Breast epithelium (tissue), 4 donors: ENCODE results near the gene VIM. TPM values are rescaled to one million over a fixed set of nuclear protein-coding genes. Genes with fewer than 3 reads are reported as not detected.

ENCODE experiments used
- DNase-seq, 2 donors: peaks; one replicate each; pipeline ENCODE4 v3.0.0-alpha.2; 2019; ENCODE audit warnings: low spot score in 2 of 2
- H3K27ac ChIP-seq, 2 donors: fragments of 200-600 bp; sonication (generic) in 1 of 2; one replicate each; pipeline ENCODE4 v1.5.1; 2016 to 2019; ENCODE audit warnings: mild to moderate bottlenecking in 1 of 2
- H3K27me3 ChIP-seq, 2 donors: fragments of 200-600 bp; sonication (generic) in 1 of 2; one replicate each; pipeline versions ENCODE4 v1.5.1 to v1.6.0; 2017 to 2019; ENCODE audit warnings: control low read depth in 1 of 2, mild to moderate bottlenecking in 1 of 2
- H3K36me3 ChIP-seq: fragments of 200-600 bp; one replicate; pipeline ENCODE4 v1.5.1; 2019
- H3K4me1 ChIP-seq, 2 donors: fragments of 200-600 bp; sonication (generic); one replicate each; pipeline ENCODE4 v1.5.1; 2016 to 2019; ENCODE audit warnings: control low read depth in 1 of 2
- H3K4me3 ChIP-seq, 3 donors: fragments of 200-600 bp; sonication (generic); 1 replicate in 2 of 3; 2 replicates in 1 of 3; pipeline ENCODE4 v1.5.1; 2016 to 2019; ENCODE audit warnings: mild to moderate bottlenecking in 3 of 3, moderate library complexity in 2 of 3
- H3K9me3 ChIP-seq, 2 donors: fragments of 200-600 bp; sonication (generic) in 1 of 2; one replicate each; pipeline ENCODE4 v1.5.1; 2016 to 2019; ENCODE audit warnings: control low read depth in 1 of 2
- POLR2A ChIP-seq: fragments of 450-650 bp; IDR thresholded peaks from one replicate; pipeline ENCODE4 v1.6.1; 2016; ENCODE audit warnings: antibody characterized with exemption, mild to moderate bottlenecking, moderate library complexity
- POLR2AphosphoS5 ChIP-seq, 3 donors: sonication (generic); formaldehyde crosslinking; IDR thresholded peaks; one replicate each; pipeline ENCODE4 v1.6.1; 2017; ENCODE audit warnings: antibody characterized with exemption in 3 of 3
- intact Hi-C: fragments of 100-400 bp; cut with DNase I; formaldehyde crosslinking; loops from one replicate; pipeline ENCODE4 v1.15.1; 2023; ENCODE audit warnings: low total_unique reads
- total RNA-seq, 3 donors: library from RNA; depleted of rRNA; stranded (reverse); fragments of >200 nt; gene quantifications; one replicate each; pipeline ENCODE4 v1.1.0, GENCODE V29; 2016
- TF ChIP-seq, protein P1 (sequence below), 3 donors: fragments of 450-650 bp; IDR thresholded peaks; one replicate each; pipeline ENCODE4 v1.5.1; 2016 to 2017; ENCODE audit warnings: antibody characterized with exemption in 3 of 3, mild to moderate bottlenecking in 3 of 3, moderate library complexity in 3 of 3

Gene VIM
- 1,000 to 10,000 TPM; 1,431 to 8,681 (median 2,067) TPM for total RNA-seq

DNA sequence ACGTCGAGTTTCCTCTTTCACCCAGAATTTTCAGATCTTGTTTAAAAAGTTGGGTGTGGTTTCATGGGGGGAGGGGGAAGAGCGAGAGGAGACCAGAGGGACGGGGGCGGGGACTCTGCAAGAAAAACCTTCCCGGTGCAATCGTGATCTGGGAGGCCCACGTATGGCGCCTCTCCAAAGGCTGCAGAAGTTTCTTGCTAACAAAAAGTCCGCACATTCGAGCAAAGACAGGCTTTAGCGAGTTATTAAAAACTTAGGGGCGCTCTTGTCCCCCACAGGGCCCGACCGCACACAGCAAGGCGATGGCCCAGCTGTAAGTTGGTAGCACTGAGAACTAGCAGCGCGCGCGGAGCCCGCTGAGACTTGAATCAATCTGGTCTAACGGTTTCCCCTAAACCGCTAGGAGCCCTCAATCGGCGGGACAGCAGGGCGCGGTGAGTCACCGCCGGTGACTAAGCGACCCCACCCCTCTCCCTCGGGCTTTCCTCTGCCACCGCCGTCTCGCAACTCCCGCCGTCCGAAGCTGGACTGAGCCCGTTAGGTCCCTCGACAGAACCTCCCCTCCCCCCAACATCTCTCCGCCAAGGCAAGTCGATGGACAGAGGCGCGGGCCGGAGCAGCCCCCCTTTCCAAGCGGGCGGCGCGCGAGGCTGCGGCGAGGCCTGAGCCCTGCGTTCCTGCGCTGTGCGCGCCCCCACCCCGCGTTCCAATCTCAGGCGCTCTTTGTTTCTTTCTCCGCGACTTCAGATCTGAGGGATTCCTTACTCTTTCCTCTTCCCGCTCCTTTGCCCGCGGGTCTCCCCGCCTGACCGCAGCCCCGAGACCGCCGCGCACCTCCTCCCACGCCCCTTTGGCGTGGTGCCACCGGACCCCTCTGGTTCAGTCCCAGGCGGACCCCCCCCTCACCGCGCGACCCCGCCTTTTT lies at the start of gene VIM:
Gene VIM, plus strand, starts transcription at position 151 of the 925 bp plus-strand sequence. CDS start 1,182 bp downstream, outside the sequence.
- H3K4me3 ChIP-seq = peak within 1 kb of the TSS; percentile 82 to 97 (median 90)
- intact Hi-C loops = no loop called here
- H3K9me3 ChIP-seq = no peaks in the 10 kb centered on the region
- TF ChIP-seq POLR2AphosphoS5 (IDR thresholded peaks at IDR 0.05) (peak in 2 of 3 donors; percentile 42 to 92), POLR2A (no peak)
- TF ChIP-seq, protein P1, sequence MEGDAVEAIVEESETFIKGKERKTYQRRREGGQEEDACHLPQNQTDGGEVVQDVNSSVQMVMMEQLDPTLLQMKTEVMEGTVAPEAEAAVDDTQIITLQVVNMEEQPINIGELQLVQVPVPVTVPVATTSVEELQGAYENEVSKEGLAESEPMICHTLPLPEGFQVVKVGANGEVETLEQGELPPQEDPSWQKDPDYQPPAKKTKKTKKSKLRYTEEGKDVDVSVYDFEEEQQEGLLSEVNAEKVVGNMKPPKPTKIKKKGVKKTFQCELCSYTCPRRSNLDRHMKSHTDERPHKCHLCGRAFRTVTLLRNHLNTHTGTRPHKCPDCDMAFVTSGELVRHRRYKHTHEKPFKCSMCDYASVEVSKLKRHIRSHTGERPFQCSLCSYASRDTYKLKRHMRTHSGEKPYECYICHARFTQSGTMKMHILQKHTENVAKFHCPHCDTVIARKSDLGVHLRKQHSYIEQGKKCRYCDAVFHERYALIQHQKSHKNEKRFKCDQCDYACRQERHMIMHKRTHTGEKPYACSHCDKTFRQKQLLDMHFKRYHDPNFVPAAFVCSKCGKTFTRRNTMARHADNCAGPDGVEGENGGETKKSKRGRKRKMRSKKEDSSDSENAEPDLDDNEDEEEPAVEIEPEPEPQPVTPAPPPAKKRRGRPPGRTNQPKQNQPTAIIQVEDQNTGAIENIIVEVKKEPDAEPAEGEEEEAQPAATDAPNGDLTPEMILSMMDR (IDR thresholded peaks at IDR 0.05) = peak in 2 of 3 donors; percentile 4 to 29
- H3K27ac ChIP-seq = peak within 1 kb of the TSS; percentile 93 to 99
- H3K27me3 ChIP-seq = no peaks in the 10 kb centered on the region
- H3K4me1 ChIP-seq = peaks cover 3% of the 10 kb centered on the region in 2 donors
- DNase-seq = peak; percentile 71 to 76
- H3K36me3 ChIP-seq = no peaks in the 10 kb centered on the region

DNA sequence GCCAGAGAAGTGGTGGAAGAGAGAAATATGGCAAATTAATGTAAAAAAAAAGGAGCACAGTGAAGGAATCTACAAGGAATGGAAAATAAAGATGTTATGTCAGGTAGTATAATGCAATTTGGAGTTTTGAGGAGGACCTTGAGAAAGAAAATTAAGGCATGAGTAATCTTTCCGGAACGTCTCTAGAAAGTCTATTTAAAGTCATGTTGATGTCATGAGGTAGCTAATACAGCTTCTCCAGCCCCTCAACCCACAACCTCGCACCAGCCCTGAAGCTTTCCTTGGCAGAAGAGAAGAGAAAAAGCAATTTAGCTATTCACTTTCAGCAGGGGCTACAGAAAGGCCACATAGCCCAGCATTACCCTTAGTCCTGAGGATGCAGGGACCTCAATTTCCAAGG lies 49.0 kb upstream of the VIM start:
- Histone ChIP-seq H3K4me3 (no peak overlapping the region), H3K9me3 (no peaks in the 10 kb centered on the region), H3K4me1 (no peaks in the 10 kb centered on the region), H3K36me3 (no peaks in the 10 kb centered on the region), H3K27me3 (no peaks in the 10 kb centered on the region), H3K27ac (no peak overlapping the region)
- no peak for DNase-seq
- TF ChIP-seq POLR2AphosphoS5 (IDR thresholded peaks at IDR 0.05) (no peak), POLR2A (no peak)
- TF ChIP-seq, protein P1 (IDR thresholded peaks at IDR 0.05) = no peak
- intact Hi-C loops = no loop called here

DNA sequence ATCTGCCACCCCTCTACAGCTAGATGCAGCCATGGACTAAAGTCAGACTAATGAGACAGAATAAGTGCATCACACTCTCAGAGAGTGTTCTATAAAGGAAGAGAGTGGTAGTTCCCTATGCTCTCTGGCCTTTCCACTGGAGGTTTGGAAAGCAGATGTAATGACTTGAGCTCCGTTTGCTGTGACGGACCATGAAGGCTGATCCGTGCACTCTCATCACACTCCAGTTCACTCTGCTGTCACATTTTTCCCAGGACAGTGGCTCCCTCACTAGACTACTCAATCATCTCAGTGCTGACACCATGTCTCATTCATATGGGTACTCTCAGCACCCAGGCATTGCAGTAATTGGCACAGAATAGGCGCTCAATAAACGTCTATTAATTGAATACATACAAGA lies 46.9 kb upstream of the VIM start:
- intact Hi-C loops = no loop called here
- no peak overlapping the region for H3K4me3 ChIP-seq
- TF ChIP-seq, protein P1 (IDR thresholded peaks at IDR 0.05) = no peak
- TF ChIP-seq POLR2A = no peak
- TF ChIP-seq POLR2AphosphoS5 (IDR thresholded peaks at IDR 0.05) = no peak
- no peak for DNase-seq
- H3K27ac ChIP-seq = no peak overlapping the region
- no peaks in the 10 kb centered on the region for H3K9me3 ChIP-seq
- H3K36me3 ChIP-seq = no peaks in the 10 kb centered on the region
- H3K27me3 ChIP-seq = no peaks in the 10 kb centered on the region
- no peaks in the 10 kb centered on the region for H3K4me1 ChIP-seq

DNA sequence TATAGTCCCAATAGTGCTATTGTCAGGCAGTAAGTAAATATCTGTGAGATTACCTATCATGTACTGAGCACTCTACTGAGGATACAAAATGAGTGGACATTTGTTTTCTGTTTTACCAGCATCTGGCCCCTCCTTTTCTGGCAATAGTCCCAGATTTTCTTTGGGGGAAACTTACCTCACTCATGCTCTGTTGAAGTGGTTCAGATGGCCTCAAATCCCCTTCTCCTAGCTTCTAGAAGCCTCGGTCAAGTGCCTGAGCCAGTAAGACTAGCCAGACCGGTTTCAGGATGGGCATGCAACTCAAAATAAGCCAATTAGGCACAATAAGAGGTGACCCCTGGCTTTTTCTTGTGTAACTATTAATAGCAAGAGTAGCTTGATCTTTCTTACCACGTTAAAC lies 46.3 kb upstream of the VIM start:
- TF ChIP-seq, protein P1 (IDR thresholded peaks at IDR 0.05) = no peak
- no peak for TF ChIP-seq POLR2A
- no peak for TF ChIP-seq POLR2AphosphoS5 (IDR thresholded peaks at IDR 0.05)
- intact Hi-C loops = no loop called here
- Histone ChIP-seq H3K4me3 (no peak overlapping the region), H3K9me3 (no peaks in the 10 kb centered on the region), H3K36me3 (no peaks in the 10 kb centered on the region), H3K27me3 (no peaks in the 10 kb centered on the region), H3K27ac (no peak overlapping the region), H3K4me1 (no peaks in the 10 kb centered on the region)
- no peak for DNase-seq

DNA sequence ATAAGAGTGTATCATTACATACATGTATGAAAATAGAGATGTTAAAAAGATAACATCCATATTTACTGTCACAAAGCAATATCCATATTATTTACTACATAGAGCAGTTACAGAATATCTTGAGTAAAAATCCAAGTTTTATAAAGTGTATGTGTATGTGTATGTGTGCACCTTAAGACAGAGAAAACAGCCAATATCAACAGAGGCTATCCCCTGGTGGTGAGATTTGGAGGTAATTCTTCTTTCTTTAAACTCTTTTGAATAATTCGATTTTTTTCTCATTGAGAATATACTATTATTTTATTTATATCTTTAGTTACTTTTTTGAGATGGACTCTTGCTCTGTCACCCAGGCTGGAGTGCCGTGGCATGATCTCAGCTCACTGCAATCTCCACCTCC lies 44.9 kb upstream of the VIM start:
- Histone ChIP-seq H3K9me3 (no peaks in the 10 kb centered on the region), H3K27ac (no peak overlapping the region), H3K27me3 (no peaks in the 10 kb centered on the region), H3K4me1 (no peaks in the 10 kb centered on the region), H3K4me3 (no peak overlapping the region), H3K36me3 (no peaks in the 10 kb centered on the region)
- TF ChIP-seq POLR2A (no peak), POLR2AphosphoS5 (IDR thresholded peaks at IDR 0.05) (no peak)
- TF ChIP-seq, protein P1 (IDR thresholded peaks at IDR 0.05) = no peak
- no peak for DNase-seq
- intact Hi-C loops = no loop called here
